Mucosa of gallbladder (tissue), 1 donor: ENCODE data around the gene RHOD. TPM values are rescaled to one million over a fixed set of nuclear protein-coding genes. Genes with fewer than 3 reads are reported as not detected.

ENCODE experiments used
- DNase-seq: peaks from one replicate; pipeline ENCODE4 v3.0.0-alpha.2; 2020; ENCODE audit warnings: low spot score
- total RNA-seq: library from RNA; stranded (reverse); gene quantifications from one replicate; pipeline ENCODE4 v1.2.1, GENCODE V29; 2021
- donor health status: DM: no; HTN: no; CAD: no.

The RHOD gene, protein sequence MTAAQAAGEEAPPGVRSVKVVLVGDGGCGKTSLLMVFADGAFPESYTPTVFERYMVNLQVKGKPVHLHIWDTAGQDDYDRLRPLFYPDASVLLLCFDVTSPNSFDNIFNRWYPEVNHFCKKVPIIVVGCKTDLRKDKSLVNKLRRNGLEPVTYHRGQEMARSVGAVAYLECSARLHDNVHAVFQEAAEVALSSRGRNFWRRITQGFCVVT
- 23.3 TPM for total RNA-seq

DNA sequence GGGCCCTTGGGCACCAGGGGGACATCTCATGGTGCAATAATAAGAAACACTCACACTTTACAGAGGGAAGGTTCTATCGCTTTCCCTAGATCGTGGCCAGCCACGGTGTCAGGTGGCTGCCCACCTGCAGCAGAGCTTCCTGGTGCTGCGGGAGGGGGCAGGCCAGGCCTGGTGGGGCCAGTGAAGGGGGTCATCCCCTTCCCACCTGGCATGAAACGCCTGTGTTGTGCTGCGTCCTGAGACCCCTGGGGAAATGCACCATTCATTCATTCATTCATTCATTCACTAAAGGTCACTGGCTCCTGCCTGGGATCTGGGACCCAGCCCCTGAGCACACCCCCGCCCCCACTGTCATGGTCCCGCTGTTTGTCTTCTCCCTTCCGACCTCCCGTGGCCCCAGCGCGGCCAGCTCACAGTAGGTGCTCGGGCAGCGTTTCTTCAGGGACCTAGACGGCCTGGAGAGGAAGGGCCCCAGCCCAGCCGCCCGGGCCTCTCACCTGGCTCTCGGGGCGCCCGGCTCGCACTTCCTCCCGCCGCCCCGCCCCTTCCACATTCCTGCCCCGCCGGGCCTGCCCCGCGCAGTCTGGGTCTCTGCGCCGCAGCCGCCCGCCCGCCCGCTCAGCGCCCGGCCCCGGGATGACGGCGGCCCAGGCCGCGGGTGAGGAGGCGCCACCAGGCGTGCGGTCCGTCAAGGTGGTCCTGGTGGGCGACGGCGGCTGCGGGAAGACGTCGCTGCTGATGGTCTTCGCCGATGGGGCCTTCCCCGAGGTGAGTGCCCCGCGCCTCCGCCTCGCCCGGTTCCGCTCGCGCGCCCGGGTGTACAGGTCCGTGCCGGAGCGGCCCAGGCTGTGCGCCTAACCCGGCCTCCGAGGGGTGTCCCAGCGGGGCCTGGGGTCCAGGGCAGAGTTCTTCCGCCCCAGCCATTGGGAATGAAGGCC, at the start of gene RHOD:
RHOD (plus strand) TSS at position 581 of the 938 bp plus-strand sequence; CDS start at position 637, 56 bp downstream.
- no peak for DNase-seq

DNA sequence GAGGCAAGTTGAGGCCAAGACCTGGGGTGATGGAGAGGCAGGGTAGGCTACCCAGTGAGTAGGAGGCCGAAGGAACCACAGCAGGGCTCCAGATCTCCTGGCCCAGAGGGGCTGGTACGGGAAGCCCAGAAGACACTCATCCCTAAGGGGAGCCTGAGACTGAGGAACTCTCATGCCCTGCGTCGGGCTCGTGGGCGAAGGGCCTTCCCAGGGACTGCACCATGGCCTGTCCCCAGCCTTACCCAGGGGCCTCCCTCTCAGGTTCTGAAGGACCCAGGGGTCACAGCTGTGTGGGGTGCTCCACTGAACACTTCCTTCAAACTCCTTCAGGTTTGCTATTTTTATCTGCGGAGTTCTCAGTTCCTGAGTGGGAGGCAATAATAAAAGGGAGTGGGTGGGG, 49.5 kb upstream of the RHOD start:
- DNase-seq, result no peak

DNA sequence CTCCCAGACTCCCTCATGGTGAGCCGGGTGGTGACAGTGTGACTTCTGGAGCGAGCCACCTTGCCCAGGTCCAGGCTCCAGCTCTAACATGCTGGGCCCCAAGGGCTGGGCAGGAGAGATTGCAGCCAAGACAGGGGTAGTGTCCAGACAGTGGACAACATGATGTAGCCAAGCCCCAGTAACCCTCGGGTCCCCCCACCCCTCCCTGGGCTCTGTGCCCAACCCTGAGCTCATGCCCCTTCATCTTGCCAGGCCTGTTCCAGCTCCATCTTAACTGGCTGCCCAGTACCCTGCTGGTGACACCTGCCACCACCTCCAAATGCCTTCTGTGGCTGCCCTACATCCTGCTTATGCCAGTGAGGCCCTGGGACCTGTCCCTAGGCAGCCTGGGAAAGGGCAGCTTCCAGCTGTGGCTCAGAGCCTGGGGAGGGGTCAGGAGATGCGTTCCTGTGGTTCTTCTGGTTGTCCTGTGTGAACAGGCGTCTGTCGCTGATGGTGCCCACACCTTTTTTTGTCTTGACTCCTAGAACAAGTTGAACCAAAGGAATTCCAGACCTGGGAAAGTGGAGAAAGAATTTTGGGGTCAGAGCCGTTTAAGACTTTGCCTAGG, 46.2 kb upstream of the RHOD start:
- no peak for DNase-seq

DNA sequence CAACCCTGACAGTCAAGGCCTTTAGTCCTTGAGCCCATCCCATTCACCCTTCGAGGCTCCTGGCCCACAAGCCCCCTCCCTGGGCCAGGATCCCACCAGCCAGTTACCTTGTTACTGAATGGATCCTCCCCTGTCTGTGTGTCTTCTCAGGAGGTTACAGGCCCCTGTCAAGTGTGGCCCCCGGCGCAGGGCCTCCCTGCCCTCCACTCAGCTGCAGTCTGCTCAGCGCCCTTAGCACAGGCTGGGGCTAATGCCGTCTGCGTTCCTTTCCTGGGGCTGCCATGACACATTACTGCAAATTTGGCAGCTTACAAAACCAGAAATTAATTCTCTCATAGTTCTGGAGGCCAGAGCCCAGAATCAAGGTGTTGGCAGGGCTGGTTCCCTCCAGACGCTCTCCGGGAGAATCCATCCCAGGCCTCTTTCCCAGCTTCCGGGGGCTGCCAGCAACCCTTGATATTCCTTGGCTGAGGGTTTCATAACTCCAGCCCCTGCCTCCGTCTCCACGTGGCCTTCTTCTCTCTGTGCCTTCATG, 43.1 kb upstream of the RHOD start:
- DNase-seq, result no peak

DNA sequence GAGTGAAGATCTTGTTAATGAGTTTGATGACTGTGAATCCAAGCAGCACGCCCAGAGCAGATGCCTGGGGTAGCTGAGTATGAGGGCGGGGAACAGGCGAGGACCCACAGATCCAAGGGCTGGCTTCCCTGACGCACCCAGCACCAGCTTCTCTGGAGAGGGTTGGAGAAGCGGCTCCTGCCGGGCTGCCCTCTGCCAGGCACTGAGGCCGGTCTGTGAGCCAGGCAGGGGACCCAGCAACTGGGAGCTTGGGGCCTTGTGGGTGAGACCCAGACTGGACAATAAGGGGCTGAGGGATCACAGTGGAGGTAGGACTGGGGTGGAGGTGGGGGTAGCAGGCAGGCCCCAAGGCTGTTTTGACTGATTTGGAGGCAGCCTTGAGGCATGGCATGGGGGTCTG, 42.3 kb upstream of the RHOD start:
- no peak for DNase-seq

DNA sequence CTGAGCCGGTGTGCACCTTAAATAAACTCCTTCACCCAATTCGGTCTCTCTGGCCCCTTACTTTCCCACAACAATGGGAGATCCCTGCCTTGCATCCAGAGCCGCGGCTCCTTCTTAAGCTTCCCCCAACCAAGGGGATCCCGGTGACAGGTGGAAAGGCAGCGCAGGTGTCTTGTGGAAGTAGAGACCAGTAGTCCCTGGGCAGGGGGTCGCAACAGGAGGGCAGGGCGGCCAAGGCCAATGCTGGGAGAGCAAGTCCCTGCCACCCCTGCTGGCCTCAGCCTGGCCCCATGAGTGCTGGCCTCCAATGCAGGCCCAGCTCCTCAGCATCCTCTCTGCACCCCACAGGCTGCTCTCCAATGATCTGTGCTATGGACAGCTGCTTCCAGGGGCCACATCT, 41.6 kb upstream of the RHOD start:
- no peak for DNase-seq

DNA sequence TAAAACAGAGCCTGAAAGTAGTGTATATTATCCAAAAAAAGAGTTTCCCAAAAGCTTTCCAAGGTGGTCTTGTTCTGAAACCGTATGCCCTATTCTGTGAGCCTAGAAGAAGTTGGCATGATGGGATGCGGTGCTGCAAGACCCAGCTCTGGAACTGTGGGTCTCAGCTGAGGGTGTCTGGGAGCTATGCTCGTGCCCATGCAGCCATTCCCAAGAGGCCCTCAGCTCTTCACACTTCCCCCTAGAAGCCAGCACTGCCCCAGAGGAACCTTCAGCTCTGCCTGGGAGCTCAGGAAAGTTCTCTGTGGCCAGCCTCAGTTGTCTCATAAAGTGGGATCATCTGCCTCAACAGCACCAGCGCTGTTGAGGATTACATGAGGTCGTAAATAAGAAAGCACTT, 40.1 kb upstream of the RHOD start:
- DNase-seq, result no peak

DNA sequence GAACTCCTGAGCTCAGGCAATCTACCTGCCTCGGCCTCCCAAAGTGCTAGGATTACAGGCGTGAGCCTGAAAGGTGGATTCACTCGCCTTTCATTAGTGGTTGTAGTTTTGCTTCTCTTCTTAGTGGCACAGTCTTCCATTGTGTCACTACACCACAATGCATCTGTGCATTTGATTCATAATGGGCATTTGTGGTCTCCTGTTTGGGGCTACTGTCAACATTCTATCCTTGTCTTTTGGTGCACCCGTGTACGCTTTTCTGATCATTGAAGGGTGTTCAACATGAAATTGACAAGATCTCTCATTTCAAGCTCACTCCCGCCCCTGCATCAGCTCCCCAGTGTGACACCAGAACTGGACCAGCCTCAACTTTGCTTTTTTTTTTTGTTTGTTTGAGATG, 35.7 kb upstream of the RHOD start:
- DNase-seq, result no peak

DNA sequence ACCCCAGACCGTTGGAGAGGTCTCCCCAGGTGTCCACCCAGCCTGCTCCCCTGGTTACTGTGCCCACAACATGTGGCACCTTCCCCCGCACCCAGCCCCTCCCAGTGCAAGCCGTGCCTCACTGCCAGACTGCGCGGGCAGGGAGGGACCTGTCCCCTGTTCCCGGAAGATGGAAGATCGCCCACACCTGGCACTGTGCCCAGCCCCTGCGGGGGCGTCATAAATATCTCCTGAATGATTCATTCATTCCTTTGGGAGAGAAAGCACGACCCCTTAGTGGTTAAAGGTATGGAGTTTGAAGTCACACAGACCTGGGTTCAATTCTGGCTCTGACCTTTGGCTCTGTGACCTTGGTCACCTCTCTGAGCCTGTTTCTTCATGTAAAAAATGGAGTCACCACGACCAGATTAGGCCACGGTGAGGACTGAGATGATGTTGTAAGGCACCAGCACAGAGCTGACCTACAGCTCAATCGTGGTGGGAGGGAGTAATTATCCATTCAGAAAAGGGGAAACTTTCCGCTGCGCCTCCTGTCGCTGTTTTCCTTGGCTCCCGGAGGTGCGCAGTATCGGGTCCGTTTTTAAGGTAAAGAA, 34.2 kb upstream of the RHOD start:
- DNase-seq, result no peak

DNA sequence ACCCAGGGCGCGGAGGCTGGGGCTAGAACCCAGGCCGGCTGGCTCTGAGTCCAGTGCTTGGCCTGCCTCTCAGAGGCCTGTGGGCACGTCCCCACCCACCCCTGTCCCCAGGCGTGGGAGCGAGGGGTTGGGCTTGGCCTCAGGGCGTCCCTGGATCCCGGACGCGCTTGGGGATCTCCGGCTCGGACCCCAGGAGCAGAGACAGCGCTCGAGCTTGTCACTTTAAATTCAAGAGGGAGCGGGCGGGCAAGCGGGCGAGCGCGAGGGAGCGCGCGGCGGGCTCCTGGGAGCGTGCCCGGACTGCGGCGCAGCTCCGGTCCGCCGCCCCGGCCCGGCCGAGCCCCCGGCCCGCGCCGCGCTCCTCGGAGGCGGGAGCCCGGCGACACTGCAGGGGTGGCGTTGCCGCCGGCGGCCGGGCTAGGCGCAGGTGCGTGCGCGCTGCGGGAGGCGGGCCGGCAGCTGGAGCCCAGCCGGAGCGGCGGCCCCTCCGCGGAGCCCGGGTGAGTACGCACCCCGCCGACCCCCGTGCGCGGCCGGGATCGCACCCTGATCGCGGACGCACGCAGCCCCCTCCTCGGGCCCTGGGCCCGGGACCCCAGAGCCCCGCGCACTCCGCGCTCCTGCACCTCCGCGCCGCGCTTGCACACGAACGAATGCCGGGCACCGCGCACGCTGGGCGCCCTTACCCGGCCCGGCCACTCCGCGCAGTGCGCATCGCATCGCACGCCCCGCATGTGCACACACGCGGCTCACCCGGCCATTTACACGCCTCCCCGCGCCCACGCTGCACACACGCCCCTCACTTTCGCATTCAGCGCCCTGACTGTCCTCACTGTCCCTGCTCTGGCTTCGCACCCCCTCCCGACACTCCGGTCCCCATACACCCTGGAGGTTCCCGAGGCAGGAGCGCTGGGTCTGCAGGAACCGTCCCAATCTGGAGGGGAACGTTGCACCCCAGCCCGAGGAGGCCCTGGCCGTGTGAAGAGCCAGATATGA, 33.4 kb upstream of the RHOD start, which contains the start of gene SYT12:
SYT12 (plus strand) TSS at position 174 of the 996 bp plus-strand sequence. CDS start 7,011 bp downstream, outside the sequence.
- no peak for DNase-seq

DNA sequence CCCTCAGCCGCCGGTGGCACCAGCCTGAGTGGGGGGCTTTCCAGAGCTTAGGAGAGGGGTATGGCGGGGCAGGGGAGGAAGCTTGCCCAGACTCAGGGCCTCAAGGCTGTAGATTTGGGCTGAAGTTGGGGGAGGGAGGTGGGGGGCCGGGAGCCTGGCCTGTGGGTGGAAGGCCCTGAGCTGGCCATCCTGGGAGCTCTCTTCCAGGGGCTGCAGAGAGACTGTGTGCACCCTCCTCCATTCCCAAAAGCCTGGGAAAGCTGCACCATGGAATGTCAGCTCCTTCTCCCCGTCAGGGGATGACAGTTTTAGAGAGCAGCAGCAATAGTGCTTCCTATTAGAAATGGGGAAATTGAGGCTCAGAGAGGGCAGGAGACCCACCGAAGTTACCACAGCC, 32.7 kb upstream of the RHOD start:
- DNase-seq, result no peak

DNA sequence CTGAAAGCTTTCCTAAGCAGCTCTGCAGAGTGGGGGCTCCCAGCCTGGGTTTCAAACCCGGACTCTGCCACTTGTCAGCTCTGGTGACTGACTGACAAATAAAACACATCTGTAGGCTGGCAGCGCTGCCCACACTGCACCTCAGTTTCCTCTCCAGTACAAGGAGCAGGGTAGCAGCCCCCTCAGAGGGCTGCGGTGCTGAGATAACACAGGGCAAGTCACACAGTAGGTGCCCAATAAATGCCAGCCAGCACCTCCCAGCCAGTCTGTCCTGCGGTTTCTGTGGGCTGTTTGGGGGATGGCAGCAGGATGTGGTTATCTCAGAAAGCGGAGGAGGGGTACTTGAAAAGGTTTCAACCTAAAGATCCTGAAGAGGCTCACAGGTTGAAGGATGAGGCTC, 32.2 kb upstream of the RHOD start:
- DNase-seq, result no peak

DNA sequence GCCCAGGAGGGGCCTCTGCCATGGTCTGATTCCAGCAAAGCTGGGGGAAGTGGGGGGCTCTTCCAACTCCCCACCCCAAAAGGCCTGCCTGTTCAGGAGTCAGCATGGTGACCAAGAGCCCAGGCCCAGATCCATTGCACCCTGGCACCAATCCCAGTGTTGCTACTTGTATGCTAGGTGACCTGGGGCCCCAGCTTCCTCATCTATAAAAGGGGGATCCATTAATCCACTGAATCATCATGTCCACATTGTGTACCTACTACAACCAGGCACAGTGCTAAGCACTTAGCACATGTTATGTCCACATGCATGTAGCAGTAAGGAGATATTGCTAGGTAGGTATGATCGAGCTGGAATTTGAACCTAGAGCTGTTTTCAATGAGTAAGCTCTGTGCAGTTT, 31.7 kb upstream of the RHOD start:
- no peak for DNase-seq

DNA sequence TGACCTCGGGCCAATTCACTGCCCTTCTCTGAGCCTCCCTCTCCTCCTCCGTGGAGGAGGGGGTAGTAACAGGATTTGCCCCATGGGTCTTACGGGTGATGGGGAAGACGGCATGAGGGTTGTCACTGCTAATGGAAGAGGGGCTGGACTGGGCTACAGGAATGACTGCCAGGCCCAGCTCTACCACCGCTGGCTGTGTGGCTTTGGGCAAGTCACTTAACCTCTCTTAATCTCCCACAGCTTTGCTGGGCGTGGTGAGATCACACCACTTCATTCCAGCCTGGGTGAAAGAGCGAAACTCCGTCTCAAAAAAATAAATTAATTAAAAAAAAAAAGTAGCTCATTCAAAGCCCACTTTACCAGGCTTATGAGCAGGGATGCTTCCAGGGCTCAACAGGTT, 30.9 kb upstream of the RHOD start:
- DNase-seq, result no peak

DNA sequence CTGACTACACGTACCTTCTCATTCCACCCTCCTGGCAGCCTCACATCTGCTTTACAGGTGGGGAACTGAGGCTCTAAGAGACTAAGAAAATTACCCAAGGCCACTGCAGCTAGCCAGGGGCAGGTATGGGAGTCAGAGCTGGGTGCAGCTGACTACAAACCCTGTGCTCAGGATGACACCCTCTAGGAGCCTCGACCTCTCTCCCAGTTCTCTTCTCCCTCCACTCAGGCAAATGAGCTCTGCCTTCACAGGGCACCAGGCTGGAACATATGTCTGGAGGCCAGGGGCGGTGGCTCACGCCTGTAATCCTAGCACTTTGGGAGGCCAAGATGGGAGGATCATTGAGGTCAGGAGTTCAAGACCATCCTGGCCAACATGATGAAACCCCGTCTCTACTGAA, 29.7 kb upstream of the RHOD start:
- no peak for DNase-seq

DNA sequence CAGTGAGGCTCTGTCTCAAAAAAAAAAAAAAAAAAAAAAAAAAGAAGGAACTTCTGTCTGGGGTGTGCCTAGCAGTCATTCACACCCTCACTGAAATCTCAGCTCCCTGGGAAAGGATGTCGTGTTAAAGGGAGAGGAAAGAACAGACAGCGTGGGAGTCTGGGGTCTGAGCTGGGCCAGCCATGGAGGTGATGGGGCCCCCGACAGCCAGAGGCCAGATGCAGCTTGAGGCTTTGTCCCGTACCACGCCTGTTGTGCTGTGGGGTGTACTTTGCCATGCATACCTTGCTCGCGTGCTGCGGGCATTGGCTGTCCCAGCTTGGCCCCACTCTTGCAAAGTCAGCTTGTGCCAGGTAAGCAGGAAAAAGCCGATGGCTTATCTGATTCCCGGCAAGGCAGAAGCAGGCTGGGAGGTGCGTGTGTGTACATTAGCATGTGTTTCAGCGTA, 29.1 kb upstream of the RHOD start:
- peak; percentile 59 for DNase-seq

DNA sequence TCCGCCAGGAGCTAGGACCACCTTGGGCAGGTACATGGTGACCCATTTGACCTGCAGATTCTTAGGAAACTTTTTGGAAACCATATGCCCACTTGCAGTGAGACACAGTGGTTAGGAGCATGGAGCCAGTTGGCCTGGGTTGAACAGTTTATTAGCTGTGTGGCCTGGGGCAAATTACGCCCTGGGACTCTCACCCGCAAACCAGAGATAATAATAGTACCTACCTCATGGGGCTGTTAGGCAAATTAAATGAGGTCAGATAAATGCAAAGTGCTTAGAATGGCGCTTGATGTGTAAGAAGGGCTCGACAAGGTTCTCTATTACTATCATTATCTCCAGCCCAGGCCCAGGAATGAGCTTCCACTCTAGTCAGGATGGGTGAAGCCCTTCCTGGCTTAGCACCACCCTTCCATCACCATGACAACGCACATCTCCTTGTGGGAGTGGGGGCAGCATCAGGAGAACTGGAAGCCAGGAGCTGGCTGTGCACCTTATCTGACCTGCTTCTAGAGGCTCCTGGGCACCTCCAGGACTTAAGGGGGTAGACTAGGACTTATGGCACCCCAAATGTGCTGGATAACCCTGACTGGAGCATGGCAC, 28.6 kb upstream of the RHOD start:
- DNase-seq, result no peak

DNA sequence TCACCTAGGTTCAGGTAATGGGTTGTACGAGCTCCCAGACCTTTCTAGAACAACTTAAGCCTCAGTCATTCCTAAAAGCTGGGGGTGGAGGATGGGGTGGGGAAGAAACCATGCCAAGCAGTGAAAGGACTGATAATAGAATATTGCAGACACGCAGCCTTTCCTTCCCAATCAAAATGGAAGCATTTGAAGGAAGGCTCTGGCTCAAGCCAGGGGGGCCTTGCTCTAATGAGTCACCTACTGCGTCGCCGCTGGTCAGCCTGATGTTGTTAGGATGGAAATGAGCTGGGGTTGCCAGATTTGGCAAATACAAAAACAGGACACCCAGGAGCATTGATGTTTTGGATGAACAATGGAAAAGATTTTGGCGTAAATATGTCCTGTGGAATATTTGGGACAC, 27.5 kb upstream of the RHOD start:
- DNase-seq, result no peak

DNA sequence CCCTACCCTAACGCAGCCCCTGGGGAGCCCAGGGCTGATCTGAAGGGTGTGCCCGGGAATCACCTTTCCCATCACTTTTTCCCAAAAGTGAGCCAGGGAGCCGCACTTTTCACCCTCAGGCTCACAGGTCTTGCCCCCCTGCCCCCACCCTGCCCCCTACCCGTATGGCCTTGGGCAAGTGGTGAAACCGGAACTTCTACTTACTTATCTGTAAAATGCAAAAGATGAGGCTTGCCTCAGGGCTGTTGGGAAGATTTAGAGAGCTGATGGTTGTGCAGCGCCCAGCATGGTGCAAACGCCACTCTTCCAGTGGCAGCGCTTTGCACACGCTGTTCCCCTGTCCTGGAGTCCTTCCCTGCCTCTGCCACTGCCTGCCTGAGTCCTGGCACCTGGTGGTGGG, 25.7 kb upstream of the RHOD start:
- no peak for DNase-seq

DNA sequence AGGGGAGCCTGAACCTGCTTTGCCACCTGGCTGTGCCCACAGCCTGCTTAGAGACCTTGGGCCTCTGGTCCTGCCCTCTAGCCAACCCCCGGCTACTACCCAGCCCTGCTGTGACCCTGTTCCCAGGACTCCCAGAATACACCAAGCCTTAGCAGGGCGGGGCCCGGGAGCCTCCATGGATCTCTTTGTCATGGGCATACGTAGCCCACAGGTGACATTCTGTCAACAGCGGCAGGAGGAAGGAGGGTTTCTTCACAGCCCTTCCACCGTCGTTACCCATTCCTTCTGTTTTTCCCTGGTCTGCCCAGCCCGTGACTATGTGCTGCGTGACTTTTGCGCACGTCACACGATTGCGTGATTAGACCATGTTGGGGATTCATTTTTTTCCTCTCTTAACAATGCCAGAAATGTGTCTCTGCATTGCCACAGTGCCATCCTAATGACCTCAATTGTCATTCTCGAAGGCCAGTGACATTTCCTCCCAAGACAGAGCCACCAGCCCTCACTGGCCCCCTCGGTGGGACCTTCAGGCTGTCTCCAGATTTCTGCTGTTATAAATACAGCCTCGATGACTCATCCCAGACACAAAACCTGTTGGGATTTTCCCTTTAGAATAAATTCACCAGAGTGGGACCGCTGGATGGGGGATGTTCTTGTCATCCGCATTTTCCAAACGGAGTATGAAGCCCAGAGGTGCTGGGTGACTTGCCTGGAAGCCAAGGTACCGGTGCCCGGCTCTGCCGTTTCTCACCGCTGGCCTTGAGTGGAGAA, 24.7 kb upstream of the RHOD start:
- DNase-seq, result no peak
